ENCODE results near the gene TMEM269. TPM values are rescaled to one million over a fixed set of nuclear protein-coding genes. Genes with fewer than 3 reads are reported as not detected.
A peak's percentile ranks its signal among the peaks of the same experiment; 100 is the strongest.

Gene TMEM269
- total RNA-seq (1 to 10 TPM in 1 of 9 donors, under 1 TPM in 1, not detected in 7; 0.07 to 1.1 TPM), polyA plus RNA-seq (under 1 TPM in 2 of 3 donors, not detected in 1; 0.03 to 0.09 TPM)
- long read RNA-seq, donor 1, partial matches to known transcripts, result 0 of 37 reads
- long read RNA-seq, donor 1, other reads (novel, unspliced or antisense), result 37 of 37 reads
- long read RNA-seq, donor 2, partial matches to known transcripts, result 22 of 51 reads
- long read RNA-seq, donor 2, other reads (novel, unspliced or antisense), result 29 of 51 reads
- long read RNA-seq, donor 3, result 0 reads
- long read RNA-seq, donor 4, partial matches to known transcripts, result 0 of 1 reads
- long read RNA-seq, donor 4, other reads (novel, unspliced or antisense), result 1 of 1 reads
- long read RNA-seq, donor 5, result 0 reads
- long read RNA-seq, donor 6, result 0 reads
- long read RNA-seq, donor 7, partial matches to known transcripts, result 0 of 36 reads
- long read RNA-seq, donor 7, other reads (novel, unspliced or antisense), result 36 of 36 reads
- long read RNA-seq, donor 8, result 0 reads
- long read RNA-seq, donor 9, result 0 reads
- long read RNA-seq, donor 10, result 0 reads

GRCh38 chr1:42784946-42785693 lies at the start of gene TMEM269:
Gene TMEM269 (plus strand): TSS chr1:42784991. CDS start chr1:42789894, 4,903 bp downstream.
- Histone ChIP-seq H3K36me3 (replicated peaks in 1 of 2) (no peaks in the 10 kb centered on the region), H3K4me3 (peak within 1 kb of the TSS in 1 of 4 donors; percentile 53), H3K27ac (no peak within 1 kb of the TSS), H3K9me3 (replicated peaks in 1 of 3) (no peaks in the 10 kb centered on the region), H3K4me1 (replicated peaks in 1 of 2) (peaks cover 0 to 10% of the 10 kb centered on the region in 2 donors), H3K27me3 (no peaks in the 10 kb centered on the region)
- DNase-seq, result peak in 6 of 7 donors; percentile 18 to 62 (median 32)
- 5 to 9% (median 7%) methylated on average over 16 to 54 of the region's 54 CpGs for WGBS, 4 donors
- TF ChIP-seq CTCF (IDR thresholded peaks at IDR 0.05), result no peak
- no peak for TF ChIP-seq POLR2A (IDR thresholded peaks at IDR 0.05)
- intact Hi-C loops (cut with DNase I), result no loop called here

DNA sequence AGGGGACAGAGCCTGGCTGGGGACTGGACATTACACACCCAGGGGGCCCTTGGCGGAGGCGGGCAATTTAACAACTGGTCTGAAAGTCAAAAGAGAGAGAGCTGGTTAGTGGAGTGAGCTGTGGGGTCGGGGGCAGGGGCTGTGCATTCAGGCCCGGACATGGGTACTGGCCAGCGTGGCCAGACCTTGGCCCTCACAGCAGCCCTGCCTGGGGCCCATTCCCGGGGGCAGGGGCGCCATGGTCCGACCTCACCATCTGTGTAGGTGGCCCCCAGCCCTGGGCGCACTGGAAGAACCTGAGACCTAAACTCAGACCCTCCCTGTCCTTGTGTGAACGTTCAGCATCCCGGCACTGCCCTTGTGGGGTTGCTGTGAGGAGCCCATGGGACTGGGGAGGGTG lies 49.7 kb upstream of the TMEM269 start:
- H3K27me3 ChIP-seq, result no peaks in the 10 kb centered on the region
- no peaks in the 10 kb centered on the region for H3K9me3 ChIP-seq (replicated peaks in 1 of 3)
- intact Hi-C loops (cut with DNase I), result no loop called here
- 67 to 90% (median 85%) methylated on average over 3 to 11 of the region's 11 CpGs for WGBS, 4 donors
- peak in 1 of 7 donors; percentile 14 for DNase-seq
- TF ChIP-seq CTCF (IDR thresholded peaks at IDR 0.05) (no peak), POLR2A (IDR thresholded peaks at IDR 0.05) (no peak)
- H3K36me3 ChIP-seq (replicated peaks in 1 of 2), result no peaks in the 10 kb centered on the region
- H3K4me1 ChIP-seq (replicated peaks in 1 of 2), result no peaks in the 10 kb centered on the region
- no peak overlapping the region for H3K27ac ChIP-seq
- no peak overlapping the region for H3K4me3 ChIP-seq

DNA sequence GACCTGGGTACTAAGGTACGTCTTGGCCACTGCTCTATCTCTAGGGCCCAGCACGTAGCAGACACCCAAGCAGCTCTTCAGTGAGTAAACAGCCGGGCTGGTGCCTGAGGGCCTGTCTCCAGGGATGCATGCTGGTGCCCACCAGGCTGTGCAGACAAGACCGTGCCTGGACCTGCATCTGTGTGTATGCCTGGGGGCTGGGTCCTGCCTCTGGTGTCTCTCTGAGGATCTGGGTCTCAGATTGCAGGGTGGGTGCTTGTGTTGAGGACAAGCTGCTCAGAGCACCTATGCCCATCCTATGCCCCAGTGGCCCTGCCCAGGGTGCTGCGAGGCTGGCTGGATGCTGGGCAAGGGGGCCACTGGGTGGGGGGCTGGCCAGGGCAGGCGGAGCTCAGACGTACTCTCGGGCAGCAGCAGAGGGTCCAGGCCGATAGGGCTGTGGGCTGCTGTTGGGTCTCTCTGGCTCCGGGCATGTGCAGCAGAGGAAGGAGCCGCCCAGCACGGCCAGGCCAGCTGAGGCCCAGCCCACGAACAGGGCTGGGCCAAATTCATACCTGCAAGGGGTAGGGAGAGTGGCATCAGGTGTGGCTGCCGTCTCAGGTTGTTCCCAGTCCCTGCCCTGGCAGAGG lies 49.2 kb upstream of the TMEM269 start:
- peak in 1 of 7 donors; percentile 5 for DNase-seq
- WGBS, 4 donors, result 66 to 91% (median 85%) methylated on average over 9 to 14 of the region's 14 CpGs
- intact Hi-C loops (cut with DNase I), result no loop called here

More for the DNA sequence above, 49.2 kb upstream of the TMEM269 start:
- H3K4me3 ChIP-seq, result no peak overlapping the region
- H3K9me3 ChIP-seq (replicated peaks in 1 of 3), result no peaks in the 10 kb centered on the region
- no peaks in the 10 kb centered on the region for H3K36me3 ChIP-seq (replicated peaks in 1 of 2)
- H3K27ac ChIP-seq, result no peak overlapping the region
- H3K27me3 ChIP-seq, result no peaks in the 10 kb centered on the region
- no peak for TF ChIP-seq CTCF (IDR thresholded peaks at IDR 0.05)
- no peak for TF ChIP-seq POLR2A (IDR thresholded peaks at IDR 0.05)
- no peaks in the 10 kb centered on the region for H3K4me1 ChIP-seq (replicated peaks in 1 of 2)

Measured in adrenal gland (tissue), 19 donors.